Suppressor macrophage treated with lipopolysaccharide for 1 hour (primary cell): Measurements from ENCODE around the gene OR8I2.
"Not testable (repeated sequence)": the region's sequence is repeated elsewhere in the genome, so short reads cannot be mapped to it uniquely, and the experiment has no call there.

Experiments
- DNase-seq, 3 donors: peaks; one replicate each; pipeline ENCODE4 v3.0.0-alpha.2; 2020 to 2022

Gene OR8I2

GRCh38 chr11:56093008-56093407, at the start of gene OR8I2:
TSS of gene OR8I2 (plus strand) at chr11:56093308. CDS start at chr11:56093308, 0 bp downstream.
- DNase-seq, result no peak

- DNase-seq, result no peak
Measured at GRCh38 chr11:56045538-56045937, 47.6 kb upstream of the OR8I2 start.

- no peak for DNase-seq
Measured at GRCh38 chr11:56048480-56048879, 44.6 kb upstream of the OR8I2 start.

- DNase-seq, result no peak
Measured at GRCh38 chr11:56049487-56049886, 43.6 kb upstream of the OR8I2 start.

GRCh38 chr11:56056366-56056765, 36.7 kb upstream of the OR8I2 start:
- DNase-seq, result not testable (repeated sequence)

- not testable (repeated sequence) for DNase-seq
Measured at GRCh38 chr11:56057661-56058237, 35.4 kb upstream of the OR8I2 start.

- DNase-seq, result not testable (repeated sequence)
Measured at GRCh38 chr11:56058260-56058780, 34.8 kb upstream of the OR8I2 start.

- DNase-seq, result no peak
Measured at GRCh38 chr11:56066980-56067379, 26.1 kb upstream of the OR8I2 start.

GRCh38 chr11:56089697-56090096, 3.4 kb upstream of the OR8I2 start:
- no peak for DNase-seq

- DNase-seq, result no peak
Measured at GRCh38 chr11:56103210-56103737, 10.2 kb downstream of the OR8I2 start, which contains the start of gene OR8H2. TSS of gene OR8H2 (plus strand) at chr11:56103687. CDS start at chr11:56105043, 1,356 bp downstream.

GRCh38 chr11:56122073-56122472, 29.0 kb downstream of the OR8I2 start, which contains the start of gene OR8H3:
TSS of gene OR8H3 (plus strand) at chr11:56122373. CDS start at chr11:56122373, 0 bp downstream.
- no peak for DNase-seq

GRCh38 chr11:56140151-56140661, 47.1 kb downstream of the OR8I2 start, which contains the start of gene OR8J3:
TSS of gene OR8J3 (minus strand) at chr11:56140201. CDS start at chr11:56137718, 2,483 bp downstream.
- DNase-seq, result no peak

GRCh38 chr11:56143681-56144080, 50.6 kb downstream of the OR8I2 start:
- DNase-seq, result not testable (repeated sequence)
